ENCODE results near the gene MSN.
A peak's percentile ranks its signal among the peaks of the same experiment; 100 is the strongest.
"Not testable (repeated sequence)": the region's sequence is repeated elsewhere in the genome, so short reads cannot be mapped to it uniquely, and the experiment has no call there.

The MSN gene

GRCh38 chrX:65667503-65668376 lies at the start of gene MSN:
Gene MSN, plus strand, starts transcription at chrX:65667654. Its CDS starts 188 bp downstream, at chrX:65667842.
- DNase-seq: peak; percentile 80

GRCh38 chrX:65620096-65620705 lies 47.3 kb upstream of the MSN start:
- DNase-seq: not testable (repeated sequence)

- no peak for DNase-seq
Observed at GRCh38 chrX:65630771-65631170, 36.7 kb upstream of the MSN start.

- DNase-seq: no peak
Observed at GRCh38 chrX:65633826-65634225, 33.6 kb upstream of the MSN start.

- DNase-seq: no peak
Observed at GRCh38 chrX:65634732-65635131, 32.7 kb upstream of the MSN start.

GRCh38 chrX:65635378-65635777 lies 32.1 kb upstream of the MSN start:
- no peak for DNase-seq

GRCh38 chrX:65635822-65636221 lies 31.6 kb upstream of the MSN start:
- no peak for DNase-seq

GRCh38 chrX:65636261-65636660 lies 31.2 kb upstream of the MSN start:
- not testable (repeated sequence) for DNase-seq

- DNase-seq: no peak
Observed at GRCh38 chrX:65637335-65637734, 30.1 kb upstream of the MSN start.

GRCh38 chrX:65642914-65643491 lies 24.5 kb upstream of the MSN start:
- no peak for DNase-seq

- DNase-seq: no peak
Observed at GRCh38 chrX:65643531-65644052, 23.9 kb upstream of the MSN start.

- DNase-seq: no peak
Observed at GRCh38 chrX:65644621-65645289, 22.7 kb upstream of the MSN start.

- no peak for DNase-seq
Observed at GRCh38 chrX:65647801-65648200, 19.7 kb upstream of the MSN start.

- DNase-seq: no peak
Observed at GRCh38 chrX:65652098-65652497, 15.4 kb upstream of the MSN start.

- DNase-seq: not testable (repeated sequence)
Observed at GRCh38 chrX:65657009-65657441, 10.4 kb upstream of the MSN start.

GRCh38 chrX:65657659-65658058 lies 9.8 kb upstream of the MSN start:
- no peak for DNase-seq

- DNase-seq: no peak
Observed at GRCh38 chrX:65658229-65658628, 9.2 kb upstream of the MSN start.

- no peak for DNase-seq
Observed at GRCh38 chrX:65667157-65667502, 324 bp upstream of the MSN start.

GRCh38 chrX:65668377-65669310 lies 1.2 kb downstream of the MSN start:
- peak; percentile 63 for DNase-seq

GRCh38 chrX:65671286-65671685 lies 3.8 kb downstream of the MSN start:
- no peak for DNase-seq

- no peak for DNase-seq
Observed at GRCh38 chrX:65671966-65672365, 4.5 kb downstream of the MSN start.

GRCh38 chrX:65673857-65674203 lies 6.4 kb downstream of the MSN start:
- DNase-seq: no peak
